Stimulated activated naive CD4-positive, alpha-beta T cell (primary cell): Measurements from ENCODE around the gene PIK3R6.
"Not testable (repeated sequence)": the region's sequence is repeated elsewhere in the genome, so short reads cannot be mapped to it uniquely, and the experiment has no call there.

ENCODE experiments used
- DNase-seq, 6 experiments: peaks; one replicate each; lab custom pipeline; 2025; lab: John Stamatoyannopoulos, UW

Gene PIK3R6

GRCh38 chr17:8825802-8826201 lies 41.7 kb downstream of the PIK3R6 start:
- DNase-seq, result no peak

GRCh38 chr17:8823279-8823678 lies 44.2 kb downstream of the PIK3R6 start:
- no peak for DNase-seq

DNA sequence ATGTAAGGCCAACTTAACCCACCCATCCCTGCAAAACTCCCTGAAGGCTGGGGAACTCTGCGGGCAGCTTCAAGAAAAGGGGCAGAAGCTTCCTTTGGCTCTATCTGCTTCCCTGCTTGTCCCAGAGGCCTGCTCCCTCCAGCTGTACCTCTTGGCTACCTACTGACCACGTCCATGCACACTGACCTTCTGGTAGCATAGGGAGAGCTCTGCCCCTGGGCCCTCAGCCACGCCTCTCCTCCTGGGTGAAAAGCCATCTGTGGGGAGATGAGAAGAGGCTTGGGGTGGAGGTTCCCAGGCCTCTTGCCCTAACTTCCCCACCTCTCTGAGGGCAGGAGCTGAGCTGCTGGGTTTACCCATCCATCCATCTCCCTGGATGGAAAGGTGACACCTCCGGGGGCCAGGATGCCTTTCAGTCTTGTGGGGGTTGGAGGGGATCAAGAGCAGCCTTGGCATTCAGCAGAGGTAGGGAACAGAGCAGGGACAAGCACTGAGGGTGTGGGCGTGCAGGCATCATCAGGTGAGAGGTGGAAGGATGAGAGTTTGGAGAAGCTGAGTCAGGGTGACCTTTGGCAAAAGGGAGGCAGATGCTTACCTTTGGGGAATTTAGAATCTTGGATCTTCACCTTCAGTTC lies 45.0 kb downstream of the PIK3R6 start:
- DNase-seq, result no peak

DNA sequence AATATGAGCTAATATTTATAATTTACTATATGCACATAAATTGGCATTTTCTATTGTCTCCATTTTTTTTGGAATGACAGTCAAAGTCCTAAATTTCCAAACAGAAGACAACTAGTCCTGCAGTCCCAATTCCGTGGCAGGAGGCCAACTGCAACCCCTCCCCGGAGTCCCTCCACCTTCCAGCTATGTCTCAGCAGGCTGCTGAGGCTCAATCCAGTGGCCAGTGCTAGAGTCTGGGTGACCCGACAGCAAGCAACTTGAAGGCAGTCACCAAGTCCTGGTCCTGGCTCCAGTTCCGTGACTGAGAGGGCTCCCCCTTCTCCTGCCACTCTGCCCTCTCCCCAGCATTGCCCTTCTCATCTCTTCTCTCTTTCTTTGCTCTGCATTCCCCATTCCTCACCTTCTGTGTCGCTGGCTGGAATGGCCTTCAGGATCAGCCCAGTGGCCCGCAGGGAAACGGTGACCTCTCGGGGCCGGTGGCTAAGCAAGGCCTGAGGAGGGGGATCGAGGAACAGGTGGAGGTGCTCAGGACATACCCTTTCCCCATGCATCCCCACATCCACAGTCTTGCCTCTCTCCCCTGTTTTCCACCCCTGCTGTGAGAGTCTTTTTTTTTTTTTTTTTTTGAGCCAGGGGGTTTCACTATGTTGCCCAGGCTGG lies 45.9 kb downstream of the PIK3R6 start:
- no peak for DNase-seq

DNA sequence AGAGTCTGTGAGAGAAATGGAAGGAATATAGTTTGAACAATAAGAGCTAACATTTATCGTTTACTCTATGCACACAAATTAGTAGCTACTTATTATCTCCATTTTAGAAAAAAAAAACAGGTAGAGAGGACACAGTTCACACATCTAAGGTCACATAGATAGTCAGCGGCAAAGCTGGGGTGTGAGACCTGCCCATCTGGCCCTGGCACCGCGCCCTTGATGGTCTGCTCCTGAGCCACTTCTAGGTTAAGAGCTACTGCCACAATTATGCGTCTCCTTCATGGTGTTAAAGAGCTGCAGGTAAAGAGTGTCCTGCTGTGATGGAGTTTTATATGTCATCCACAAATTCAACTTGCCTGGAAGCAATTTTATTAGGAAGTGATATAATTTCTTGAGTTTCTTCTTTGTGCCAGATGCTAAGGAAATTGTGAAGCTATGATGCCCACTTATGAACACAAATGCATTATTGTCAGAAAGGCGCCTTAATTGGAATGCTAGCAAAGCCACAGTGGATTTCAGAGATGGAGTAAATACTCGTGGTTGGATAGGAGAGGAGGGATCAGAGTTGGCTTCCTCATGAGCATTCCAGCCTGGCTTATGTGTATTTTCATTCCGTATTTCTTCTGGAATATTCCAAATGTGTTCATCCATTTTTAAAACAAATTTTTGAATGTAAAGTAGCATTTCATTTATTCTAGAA lies 47.0 kb downstream of the PIK3R6 start:
- DNase-seq, result no peak

- DNase-seq, result no peak
Measured at GRCh38 chr17:8818654-8819330, 48.7 kb downstream of the PIK3R6 start.

DNA sequence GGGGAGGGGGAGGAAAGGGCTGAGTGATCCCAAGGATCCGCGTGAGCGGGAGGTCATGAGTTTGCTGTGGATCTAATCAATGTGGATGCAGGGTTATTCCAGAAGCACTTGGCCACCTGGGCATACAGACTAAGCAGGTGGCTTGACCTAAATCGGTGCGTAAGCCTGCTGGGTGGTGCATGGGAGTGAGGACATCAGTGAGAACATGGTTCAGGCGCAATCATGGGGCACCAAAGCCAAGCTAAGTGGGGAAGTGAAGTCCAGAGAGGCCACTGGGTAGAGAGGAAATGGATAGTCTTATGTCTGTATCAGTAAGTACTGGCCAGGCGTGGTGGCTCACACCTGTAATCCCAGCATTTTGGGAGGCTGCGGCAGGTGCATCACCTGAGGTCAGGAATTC lies 49.4 kb downstream of the PIK3R6 start:
- no peak for DNase-seq

DNA sequence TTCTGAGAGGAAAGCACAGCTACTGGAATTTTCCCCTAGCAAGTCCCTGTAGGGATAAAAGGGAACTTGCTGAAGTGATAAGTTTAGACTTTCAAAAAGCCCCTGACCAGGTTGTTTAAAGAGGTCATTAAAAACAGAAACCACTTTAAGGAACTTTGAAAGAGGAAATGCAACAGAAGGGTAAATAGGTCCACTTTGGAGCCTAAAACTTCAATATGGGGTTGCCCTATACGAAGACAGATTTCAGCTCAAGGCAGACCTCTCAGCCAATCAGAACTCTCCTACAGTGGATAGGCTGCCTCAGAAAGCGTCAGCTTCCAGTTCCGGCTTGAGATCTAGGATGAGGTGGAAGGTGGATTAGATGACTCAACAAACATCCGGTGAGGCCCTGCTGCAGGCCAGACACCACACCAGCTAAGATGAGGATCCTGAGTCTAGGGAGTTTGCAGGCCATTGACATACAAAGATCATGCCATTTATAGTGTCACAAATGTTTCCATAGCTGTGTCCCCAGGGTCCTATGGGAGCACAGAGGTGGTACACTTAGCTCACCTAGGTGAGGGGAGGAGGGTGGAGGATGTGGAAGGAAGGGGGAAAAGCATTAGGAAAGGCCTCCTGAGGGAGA lies 60.4 kb downstream of the PIK3R6 start:
- DNase-seq, result no peak

- DNase-seq, result no peak
Measured at GRCh38 chr17:8806253-8806925, 61.1 kb downstream of the PIK3R6 start.

DNA sequence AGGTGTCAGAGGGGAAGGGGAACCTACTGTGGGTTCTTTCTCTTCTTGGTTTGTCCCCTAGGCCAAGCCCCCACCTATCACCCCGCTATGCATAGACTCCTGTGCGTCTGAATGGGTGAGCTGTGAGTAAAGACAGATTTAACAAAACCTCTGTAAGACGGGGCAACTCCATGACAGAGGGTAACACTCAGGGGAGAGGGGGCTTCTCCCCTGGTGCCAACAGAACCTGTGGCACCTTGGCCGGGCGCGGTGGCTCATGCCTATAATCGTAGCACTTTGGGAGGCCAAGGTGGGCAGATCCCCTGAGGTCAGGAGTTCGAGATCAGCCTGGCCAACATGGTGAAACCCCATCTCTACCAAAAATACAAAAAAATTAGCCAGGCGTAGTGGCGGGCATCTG lies 62.1 kb downstream of the PIK3R6 start:
- DNase-seq, result not testable (repeated sequence)

DNA sequence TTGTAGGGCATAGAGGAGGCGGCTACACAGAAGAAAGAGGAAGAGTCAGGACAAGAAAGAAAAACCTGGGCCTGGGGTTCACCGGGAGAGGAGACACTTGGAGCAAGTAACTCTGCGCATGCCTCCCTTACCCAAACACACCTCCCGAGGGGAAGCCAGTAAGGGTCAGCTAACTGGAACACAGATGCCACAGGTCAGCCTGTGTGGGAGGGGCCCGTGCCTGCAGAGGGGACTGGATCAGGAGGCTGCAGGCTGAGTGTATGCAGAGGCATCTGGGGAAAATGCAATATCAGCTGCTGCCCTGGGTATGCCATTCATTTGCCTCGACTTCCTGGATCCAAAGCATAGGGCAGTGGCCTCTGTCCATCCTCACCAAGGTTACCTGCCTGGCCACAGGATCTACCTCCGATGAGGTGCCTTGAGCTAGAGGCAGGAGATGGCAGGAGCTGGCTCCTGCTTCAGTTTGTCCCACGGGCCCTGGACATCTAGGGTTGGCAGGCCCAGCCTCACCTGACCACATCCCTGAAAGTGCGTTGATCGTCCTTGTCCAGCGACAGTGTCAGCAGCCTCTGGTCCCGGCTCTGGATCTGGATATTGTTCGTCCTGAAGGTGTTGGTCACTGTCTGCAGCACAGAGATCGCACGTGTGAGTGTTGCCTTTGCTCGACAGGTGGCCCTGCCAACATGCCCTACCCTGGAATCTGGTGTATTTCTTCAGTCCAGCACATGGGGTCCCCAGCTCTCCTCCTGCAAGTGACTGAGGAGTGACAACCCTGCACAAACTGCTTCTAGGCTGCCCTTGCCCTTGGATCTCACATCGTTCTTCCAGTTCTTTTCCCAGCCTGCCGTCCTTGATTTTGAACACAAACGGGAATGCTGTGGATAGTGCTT lies 63.7 kb downstream of the PIK3R6 start:
- DNase-seq, result no peak

GRCh38 chr17:8801135-8801840 lies 66.2 kb downstream of the PIK3R6 start:
- DNase-seq, result no peak

GRCh38 chr17:8800656-8801055 lies 66.8 kb downstream of the PIK3R6 start:
- no peak for DNase-seq

- DNase-seq, result no peak
Measured at GRCh38 chr17:8799570-8800212, 67.8 kb downstream of the PIK3R6 start.

DNA sequence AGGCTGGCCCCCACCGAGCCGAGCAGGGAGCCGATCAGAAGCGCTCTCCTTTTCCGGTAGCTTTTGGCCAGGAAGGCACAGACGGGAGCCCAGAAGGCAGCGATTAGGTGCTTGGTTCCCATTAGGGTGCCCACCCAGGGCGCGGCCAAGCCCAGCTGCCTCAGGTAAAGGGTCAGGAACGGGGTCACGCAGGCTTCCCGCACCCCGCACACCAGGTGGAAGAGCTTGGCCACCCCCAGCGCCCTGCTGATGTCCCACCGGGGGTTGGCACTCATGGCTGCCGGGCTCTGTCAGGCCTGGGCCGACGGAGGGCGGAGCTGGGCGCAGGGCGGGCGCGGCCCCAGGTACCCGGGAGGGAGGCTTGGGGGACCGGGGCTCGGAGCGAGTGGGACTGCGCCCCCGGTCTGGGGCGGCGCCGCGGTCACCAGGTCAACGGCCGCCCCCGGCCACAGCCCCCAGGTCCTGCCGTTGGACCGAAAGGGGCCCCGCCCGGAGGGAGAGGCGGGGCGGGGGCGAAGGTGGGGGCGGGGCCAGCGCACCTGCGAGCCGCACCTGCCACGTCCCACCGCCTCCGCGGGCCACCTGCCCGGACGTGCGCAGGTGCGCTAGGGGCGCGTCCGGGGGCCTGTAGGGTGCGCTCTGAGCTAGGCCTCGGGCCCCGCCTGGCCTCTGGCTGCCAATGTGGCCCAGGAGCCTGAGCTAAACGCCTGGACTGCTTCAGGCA lies 68.5 kb downstream of the PIK3R6 start, which contains the start of gene MFSD6L:
Gene MFSD6L, minus strand, starts transcription at position 520 of the 724 bp plus-strand sequence. Its CDS starts 245 bp downstream, at position 275.
- no peak for DNase-seq

GRCh38 chr17:8798176-8798845 lies 69.2 kb downstream of the PIK3R6 start:
- peak in 1 of 6 experiments; percentile 1 for DNase-seq

DNA sequence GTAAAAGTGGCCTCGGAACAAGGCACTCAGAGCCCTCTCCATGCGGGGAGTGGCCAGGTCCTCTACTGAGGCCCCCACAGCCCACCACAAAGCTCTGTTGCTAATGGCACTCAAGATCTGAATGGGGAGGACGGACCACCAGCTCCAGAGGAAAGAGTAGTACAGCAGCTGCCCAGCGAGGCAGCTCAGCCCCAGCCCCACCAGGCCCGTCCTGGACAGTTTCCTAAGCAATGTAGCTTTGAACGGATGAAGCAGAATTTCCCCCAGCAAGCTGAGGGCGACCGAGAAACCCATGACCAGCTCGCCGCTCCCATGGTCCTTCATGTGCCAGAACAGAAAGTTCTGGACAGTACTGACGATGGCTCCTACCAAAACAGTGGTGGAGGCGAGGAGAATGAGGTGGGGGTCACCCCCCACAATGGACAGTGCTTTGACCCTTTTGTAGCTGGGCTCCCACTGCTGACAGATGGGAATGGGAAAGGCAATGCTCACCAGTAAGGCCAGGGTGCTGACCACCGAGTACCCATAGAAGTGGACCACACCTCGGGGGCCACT lies 69.8 kb downstream of the PIK3R6 start:
- no peak for DNase-seq

- no peak for DNase-seq
Measured at GRCh38 chr17:8794636-8795035, 72.8 kb downstream of the PIK3R6 start.
